Pulmonary artery endothelial cell (primary cell): ENCODE data around the gene CYB5A. TPM values are rescaled to one million over a fixed set of nuclear protein-coding genes. Genes with fewer than 3 reads are reported as not detected.
"Not testable (repeated sequence)": the region's sequence is repeated elsewhere in the genome, so short reads cannot be mapped to it uniquely, and the experiment has no call there.

Experiments
- DNase-seq: peaks from one replicate; pipeline ENCODE4 v3.0.0-alpha.2; 2011; ENCODE audit warnings: low read depth, low spot score
- total RNA-seq: library from RNA; depleted of rRNA; stranded (reverse); fragments of >200 nt; gene quantifications from 2 replicates; pipeline ENCODE4 v1.2.3, GENCODE V29; 2014

The CYB5A gene, protein sequence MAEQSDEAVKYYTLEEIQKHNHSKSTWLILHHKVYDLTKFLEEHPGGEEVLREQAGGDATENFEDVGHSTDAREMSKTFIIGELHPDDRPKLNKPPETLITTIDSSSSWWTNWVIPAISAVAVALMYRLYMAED
- total RNA-seq = 63.8 and 71.8 TPM in 2 replicates

GRCh38 chr18:74291771-74292540, at the start of gene CYB5A:
Gene CYB5A (minus strand): TSS chr18:74291963. CDS start chr18:74291875, 88 bp downstream.
- DNase-seq = peak; percentile 80

DNA sequence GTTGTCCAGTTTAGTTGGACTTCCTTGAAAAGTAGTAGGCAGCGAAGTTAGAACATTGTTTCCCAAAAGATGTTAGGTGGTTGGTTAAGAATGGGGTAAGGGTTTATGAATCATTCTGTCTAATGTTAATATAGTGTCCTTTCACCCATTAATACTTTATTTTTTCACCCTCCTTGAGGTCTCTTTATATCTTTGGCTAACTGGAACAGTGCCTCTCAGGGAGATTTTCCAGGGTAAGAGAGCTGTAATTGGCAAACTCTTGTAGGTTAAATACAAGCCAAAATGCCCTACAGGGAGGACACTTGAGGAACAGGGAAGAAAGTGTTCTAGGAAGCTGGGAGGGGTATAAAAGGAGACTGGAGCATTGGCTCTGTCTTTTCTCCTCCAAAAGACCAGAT, 46.1 kb upstream of the CYB5A start:
- no peak for DNase-seq

- DNase-seq = no peak
Observed at GRCh38 chr18:74337155-74337911, 45.6 kb upstream of the CYB5A start.

DNA sequence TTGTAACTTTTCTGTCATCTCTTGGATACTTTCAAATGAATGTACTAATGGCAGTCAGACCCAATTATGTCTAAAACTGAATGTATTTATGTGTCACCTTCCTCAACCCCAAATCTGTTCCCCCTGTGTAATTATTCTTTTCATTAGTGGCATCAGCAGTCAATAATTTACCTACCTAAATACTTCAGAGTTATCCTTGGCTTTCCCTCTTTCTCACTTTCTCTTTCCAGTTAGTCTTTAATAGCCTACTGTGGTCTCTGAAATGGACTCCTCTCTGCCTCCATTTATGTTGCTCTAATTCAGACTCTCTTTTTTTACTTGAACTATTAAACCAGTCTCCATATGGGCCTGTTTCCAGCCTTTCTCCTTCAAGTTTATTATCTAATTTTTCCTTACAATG, 44.9 kb upstream of the CYB5A start:
- DNase-seq = no peak

DNA sequence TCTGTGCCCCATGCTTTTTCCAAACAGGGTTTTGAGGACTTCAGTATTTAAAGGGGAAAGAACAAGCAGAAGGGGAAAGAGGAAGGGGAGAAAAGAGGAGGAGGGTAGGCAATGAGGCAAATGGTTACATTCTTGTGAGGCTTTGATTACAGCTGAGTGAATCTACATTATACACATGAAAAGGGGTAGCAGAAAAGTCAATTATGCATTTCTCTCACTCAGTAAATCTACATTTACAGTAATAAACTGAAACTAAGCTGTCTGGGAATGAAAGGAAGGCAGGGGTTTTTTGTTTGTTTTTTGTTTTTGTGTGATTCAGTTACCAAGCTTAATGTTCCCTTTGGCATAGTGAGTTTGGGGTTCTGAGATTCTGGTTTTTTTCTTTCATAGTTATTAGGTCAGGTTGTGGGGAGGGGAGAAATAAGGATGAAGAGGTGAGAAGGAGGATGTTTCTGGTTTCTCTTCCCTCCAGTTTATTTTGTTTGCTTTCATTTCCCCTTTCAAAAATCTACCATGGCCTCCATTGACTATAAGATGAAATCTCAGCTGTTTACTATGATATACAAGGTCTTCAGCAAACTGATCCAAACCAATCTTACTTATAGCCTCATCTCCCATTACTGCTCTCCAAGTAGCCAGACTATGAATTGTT, 42.6 kb upstream of the CYB5A start:
- DNase-seq = no peak

- no peak for DNase-seq
Observed at GRCh38 chr18:74333091-74333490, 41.3 kb upstream of the CYB5A start.

DNA sequence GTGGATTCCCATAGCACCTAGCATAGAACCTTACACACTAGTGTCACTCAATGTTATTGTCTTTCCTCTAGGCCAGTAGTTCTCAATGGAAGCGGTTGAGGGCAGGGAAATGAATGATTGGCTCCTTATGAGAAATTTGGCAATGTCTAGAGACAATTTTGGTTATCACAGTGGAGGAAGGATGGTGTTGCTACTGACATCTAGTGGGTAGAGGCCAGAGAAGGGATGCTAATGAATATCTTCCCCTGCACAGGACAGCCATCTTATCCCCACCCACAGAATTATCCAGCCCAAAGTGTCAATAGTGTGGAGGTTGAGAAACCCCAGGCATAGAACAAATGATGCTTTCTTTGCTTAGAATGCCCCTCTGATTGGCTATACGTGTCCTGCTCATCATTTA, 39.6 kb upstream of the CYB5A start:
- DNase-seq = no peak

GRCh38 chr18:74329688-74330205, 38.0 kb upstream of the CYB5A start:
- DNase-seq = no peak

DNA sequence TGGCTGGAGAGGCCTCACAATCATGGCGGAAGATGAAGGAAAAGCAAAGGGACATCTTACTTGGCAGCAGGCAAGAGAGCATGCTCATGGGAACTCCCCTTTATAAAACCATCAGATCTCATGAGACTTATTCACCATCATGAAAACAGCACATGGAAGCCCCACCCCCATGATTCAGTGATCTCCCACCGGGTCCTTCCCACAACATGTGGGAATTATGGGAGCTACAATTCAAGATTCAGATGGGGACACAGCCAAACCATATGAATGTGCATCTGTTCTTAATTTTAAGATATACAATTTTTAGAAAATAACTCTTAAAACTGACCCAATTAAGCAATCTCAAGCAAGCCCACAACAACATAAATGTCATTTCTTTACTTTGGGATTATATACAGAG, 36.4 kb upstream of the CYB5A start:
- DNase-seq = no peak

- not testable (repeated sequence) for DNase-seq
Observed at GRCh38 chr18:74326791-74327190, 35.0 kb upstream of the CYB5A start.

- no peak for DNase-seq
Observed at GRCh38 chr18:74326231-74326630, 34.5 kb upstream of the CYB5A start.

DNA sequence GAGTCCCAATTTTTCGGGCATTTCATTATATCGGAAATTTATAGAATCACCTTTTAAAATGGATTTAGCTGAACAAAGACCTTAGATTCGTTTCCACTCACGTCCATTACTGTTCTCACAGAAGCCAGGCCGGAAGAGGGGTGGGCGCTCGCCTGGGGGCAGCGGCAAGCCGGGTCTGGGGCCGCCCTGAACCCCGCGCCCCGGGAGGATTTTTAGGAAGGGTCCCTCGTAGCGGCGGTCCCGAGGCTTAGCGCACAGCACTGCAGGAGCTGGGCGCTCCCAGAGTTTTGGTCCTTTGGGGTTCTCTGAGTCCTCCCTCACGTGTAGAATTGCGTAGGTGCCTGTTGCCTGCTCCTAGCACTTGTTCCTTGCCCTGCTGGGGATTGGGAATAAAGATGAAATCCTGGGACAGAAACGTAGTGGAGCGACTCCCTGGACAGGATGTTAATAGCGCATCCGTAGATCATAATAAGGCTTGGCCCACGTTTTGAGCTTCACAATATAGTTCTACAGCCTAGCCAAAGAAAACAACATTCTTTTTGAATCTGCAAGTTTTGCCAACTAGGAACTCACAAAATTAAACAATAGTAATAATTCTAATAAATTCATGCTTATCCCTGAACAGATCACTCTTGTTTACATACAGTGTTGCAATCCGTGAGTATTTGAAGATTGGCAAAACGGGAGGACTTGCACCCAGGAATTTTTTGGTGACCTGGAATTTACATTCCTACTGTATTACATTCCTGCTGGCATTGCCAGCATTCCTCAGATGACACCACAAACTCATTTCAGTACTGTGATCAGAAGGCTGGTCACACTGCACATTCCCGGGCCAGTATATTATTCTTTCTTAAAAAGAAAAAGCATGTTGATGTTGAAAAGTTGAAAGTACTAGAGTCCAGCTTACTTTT, 24.8 kb upstream of the CYB5A start:
- no peak for DNase-seq

- no peak for DNase-seq
Observed at GRCh38 chr18:74315464-74316256, 23.9 kb upstream of the CYB5A start, which contains the start of gene C18orf63. Gene C18orf63 (plus strand): TSS chr18:74315839. CDS start chr18:74317866, 2,027 bp downstream.

DNA sequence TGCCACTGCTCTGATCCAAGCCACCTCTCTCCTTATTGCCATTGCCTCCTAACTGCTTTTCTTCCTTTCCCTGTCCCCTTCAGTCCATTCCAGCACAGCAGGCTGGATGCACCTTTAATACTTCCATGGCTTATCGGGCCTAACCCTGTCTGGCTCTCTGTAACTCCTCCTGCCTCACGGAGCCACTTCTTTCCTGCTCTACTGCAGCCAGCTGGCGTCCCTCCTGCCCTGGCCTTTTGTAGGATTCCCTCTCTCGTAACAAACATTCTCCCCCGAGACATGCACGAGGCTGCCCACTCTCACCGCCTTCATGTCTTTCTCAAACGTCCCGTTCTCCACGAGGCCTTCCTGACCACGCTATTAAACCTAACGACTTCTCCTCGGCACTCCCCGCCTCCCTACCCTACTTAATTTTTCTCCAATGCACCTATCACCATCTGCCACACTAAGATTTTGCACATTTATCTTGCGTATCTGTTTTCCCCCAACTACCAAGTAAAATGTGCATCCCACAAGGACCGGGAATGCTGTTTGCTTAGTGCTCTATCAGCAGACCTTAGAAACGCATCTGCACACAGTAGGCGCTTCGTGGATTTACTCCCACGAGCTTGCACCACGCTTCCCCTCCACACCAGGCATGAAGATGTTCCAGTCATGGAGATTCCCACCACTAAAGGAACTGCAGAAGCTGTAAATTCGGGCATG, 23.1 kb upstream of the CYB5A start:
- no peak for DNase-seq

GRCh38 chr18:74311000-74311399, 19.2 kb upstream of the CYB5A start:
- no peak for DNase-seq

GRCh38 chr18:74310411-74310810, 18.6 kb upstream of the CYB5A start:
- no peak for DNase-seq

GRCh38 chr18:74303936-74304335, 12.2 kb upstream of the CYB5A start:
- no peak for DNase-seq

DNA sequence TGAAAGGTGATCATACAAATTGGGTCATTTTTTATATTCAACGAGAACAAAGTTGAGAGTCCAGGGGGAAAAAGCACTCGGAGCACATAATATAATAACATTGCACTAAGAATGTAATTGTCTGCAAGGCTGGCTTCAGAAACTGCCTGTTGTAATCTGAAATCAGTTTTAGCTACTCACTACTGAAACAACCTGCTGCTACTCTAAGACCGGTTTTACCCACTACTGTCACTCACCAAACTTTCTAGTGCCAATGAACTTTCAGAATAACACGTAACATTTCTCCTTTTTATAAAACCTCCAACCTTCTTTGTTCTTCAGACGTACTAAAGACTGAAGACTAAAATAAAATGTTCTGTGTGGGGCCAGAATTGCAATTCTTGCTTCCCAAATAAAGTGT, 11.5 kb upstream of the CYB5A start:
- no peak for DNase-seq

DNA sequence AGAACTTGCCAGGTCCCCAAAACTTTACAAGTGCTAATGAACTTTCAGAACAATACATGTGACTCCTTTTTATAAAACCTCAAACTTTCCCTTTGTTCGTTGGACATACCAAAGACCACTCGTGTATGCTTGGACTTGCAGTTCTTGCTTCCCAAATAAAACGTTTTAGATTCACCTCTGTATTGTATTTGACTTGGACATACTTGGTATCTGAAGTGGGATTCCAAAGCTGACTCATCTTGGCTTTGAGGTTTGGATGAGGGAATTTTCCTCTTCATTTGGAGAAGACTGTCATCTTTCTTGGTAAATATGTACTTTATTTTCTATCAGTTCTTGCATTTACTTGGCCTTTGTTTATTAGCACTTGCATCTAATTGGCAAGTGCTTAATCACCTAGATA, 8.0 kb upstream of the CYB5A start:
- no peak for DNase-seq
